ENCODE data around the gene GRIN1.
A peak's percentile ranks its signal among the peaks of the same experiment; 100 is the strongest.

Gene GRIN1

DNA sequence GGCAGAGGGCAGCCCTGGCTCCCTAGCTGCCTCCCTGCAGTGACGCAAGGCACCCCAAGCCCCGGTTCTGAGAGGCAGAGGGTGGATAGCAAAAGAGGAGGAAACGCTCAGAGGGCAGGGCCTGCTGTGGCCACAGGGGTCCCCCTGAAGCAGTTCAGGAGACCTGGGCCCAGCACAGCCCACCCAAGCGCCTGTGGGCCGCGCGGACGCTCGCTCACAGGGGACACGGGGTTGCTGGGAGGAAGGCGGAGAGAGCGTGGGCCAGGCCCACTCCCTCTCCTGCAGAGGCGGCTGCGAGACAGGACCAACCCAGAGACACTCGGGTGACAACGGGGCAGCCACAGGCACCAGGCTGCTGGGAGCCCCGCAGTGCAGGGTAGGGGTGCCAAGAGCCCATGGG lies 40.8 kb downstream of the GRIN1 start:
- H3K4me3 Mint-ChIP-seq: no peak overlapping the region
- no peaks in the 10 kb centered on the region for H3K27me3 Mint-ChIP-seq
- peaks cover 4% of the 10 kb centered on the region for H3K4me1 Mint-ChIP-seq (ENCODE audit: low read depth)
- no peaks in the 10 kb centered on the region for H3K9me3 Mint-ChIP-seq
- no peak overlapping the region for H3K27ac Mint-ChIP-seq
- peaks cover 64% of the 10 kb centered on the region for H3K36me3 Mint-ChIP-seq (ENCODE audit: low read depth)
- no peak for DNase-seq

DNA sequence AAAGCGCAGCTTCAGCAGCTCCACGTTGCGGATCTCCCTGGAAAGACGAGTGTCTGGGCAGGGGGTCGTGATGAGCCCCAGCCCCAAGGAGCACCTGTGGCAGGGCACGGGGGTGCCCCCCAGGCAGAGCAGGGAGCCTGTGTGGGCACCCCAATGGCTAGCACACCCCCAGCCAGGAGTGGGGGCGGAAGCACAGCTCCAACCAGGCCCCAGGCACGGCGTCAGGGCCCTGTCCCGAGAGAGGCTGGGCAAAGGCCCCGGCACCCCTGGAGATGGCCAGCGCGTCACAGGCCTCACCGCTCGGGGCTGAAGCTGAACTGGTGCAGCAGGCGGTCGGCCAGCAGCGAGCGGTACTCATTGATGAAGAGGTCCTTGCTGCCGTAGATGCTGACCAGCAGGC lies 41.5 kb downstream of the GRIN1 start:
- H3K9me3 Mint-ChIP-seq: no peaks in the 10 kb centered on the region
- peaks cover 68% of the 10 kb centered on the region for H3K36me3 Mint-ChIP-seq (ENCODE audit: low read depth)
- H3K27me3 Mint-ChIP-seq: no peaks in the 10 kb centered on the region
- no peak for DNase-seq
- peaks cover 5% of the 10 kb centered on the region for H3K4me1 Mint-ChIP-seq (ENCODE audit: low read depth)
- H3K4me3 Mint-ChIP-seq: no peak overlapping the region
- H3K27ac Mint-ChIP-seq: no peak overlapping the region

DNA sequence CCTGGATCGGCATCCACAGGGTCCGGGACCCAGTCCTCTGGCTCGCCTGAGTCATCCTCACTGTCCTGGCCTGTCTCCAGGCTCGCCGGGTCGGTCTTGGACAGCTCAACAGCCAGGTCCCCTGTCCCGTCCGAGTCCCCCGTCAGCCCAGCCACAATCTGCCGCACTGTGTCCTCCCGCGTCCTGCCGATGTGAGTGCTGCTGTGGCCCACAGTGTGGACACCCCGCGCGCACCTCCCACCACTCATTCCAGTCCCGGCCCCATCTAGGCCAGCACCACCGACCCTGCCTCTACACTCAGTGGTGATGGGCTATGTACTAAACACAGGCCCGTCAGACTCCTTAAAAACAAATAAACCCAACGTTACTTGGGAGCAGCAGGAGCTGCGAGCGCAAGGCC lies 42.7 kb downstream of the GRIN1 start:
- Mint-ChIP-seq H3K4me1 (ENCODE audit: low read depth) (peaks cover 16% of the 10 kb centered on the region), H3K9me3 (no peaks in the 10 kb centered on the region), H3K27me3 (no peaks in the 10 kb centered on the region), H3K4me3 (no peak overlapping the region), H3K36me3 (ENCODE audit: low read depth) (peaks cover 79% of the 10 kb centered on the region), H3K27ac (no peak overlapping the region)
- DNase-seq: no peak

DNA sequence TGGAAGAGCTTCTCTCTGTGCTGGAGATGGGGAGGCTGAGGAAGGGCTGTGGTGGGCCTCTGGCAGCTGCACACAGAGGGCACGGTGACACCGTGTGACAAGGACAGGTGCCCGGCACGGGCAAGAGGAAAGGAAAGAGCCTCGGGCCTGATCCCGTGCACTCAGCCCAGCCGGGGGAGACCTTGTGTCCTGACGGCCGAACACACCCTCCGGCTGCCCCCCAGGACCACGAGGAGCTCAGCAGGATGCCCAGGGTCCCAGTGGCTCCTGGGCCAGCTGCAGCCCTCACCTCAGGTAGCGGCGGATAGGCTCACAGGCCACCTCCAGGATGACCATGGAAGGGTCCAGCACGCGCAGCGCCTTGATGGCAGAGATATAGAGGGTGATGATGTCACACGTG lies 43.9 kb downstream of the GRIN1 start:
- Mint-ChIP-seq H3K27me3 (no peaks in the 10 kb centered on the region), H3K4me1 (ENCODE audit: low read depth) (peaks cover 26% of the 10 kb centered on the region), H3K36me3 (ENCODE audit: low read depth) (peaks cover 84% of the 10 kb centered on the region), H3K9me3 (no peaks in the 10 kb centered on the region), H3K27ac (no peak overlapping the region), H3K4me3 (no peak overlapping the region)
- no peak for DNase-seq

DNA sequence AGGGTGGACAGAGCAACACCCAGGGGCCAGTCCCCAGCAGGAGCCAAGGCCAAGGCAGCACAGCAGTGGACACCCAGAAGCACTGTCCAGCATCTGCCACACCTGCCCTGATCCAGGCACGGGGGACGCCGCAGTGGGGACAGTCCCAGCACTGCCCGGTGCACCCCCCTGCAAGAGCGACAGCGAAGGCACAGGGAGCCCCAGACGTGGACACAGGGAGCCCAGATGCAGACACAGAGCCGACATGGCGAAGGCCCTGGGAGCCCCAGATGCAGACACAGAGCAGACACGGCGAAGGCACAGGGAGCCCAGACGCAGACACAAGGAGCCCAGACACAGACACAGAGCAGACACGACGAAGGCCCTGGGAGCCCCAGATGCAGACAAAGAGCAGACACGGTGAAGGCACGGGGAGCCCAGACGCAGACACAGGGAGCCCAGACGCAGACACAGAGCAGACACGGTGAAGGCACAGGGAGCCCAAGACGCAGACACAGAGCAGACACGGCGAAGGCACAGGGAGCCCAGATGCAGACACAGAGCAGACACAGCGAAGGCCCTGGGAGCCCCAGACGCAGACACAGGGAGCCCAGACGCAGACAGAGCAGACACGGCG lies 45.1 kb downstream of the GRIN1 start:
- Mint-ChIP-seq H3K27ac (no peak overlapping the region), H3K9me3 (no peaks in the 10 kb centered on the region), H3K4me1 (ENCODE audit: low read depth) (peaks cover 29% of the 10 kb centered on the region), H3K27me3 (no peaks in the 10 kb centered on the region), H3K4me3 (no peak overlapping the region), H3K36me3 (ENCODE audit: low read depth) (peaks cover 83% of the 10 kb centered on the region)
- no peak for DNase-seq

DNA sequence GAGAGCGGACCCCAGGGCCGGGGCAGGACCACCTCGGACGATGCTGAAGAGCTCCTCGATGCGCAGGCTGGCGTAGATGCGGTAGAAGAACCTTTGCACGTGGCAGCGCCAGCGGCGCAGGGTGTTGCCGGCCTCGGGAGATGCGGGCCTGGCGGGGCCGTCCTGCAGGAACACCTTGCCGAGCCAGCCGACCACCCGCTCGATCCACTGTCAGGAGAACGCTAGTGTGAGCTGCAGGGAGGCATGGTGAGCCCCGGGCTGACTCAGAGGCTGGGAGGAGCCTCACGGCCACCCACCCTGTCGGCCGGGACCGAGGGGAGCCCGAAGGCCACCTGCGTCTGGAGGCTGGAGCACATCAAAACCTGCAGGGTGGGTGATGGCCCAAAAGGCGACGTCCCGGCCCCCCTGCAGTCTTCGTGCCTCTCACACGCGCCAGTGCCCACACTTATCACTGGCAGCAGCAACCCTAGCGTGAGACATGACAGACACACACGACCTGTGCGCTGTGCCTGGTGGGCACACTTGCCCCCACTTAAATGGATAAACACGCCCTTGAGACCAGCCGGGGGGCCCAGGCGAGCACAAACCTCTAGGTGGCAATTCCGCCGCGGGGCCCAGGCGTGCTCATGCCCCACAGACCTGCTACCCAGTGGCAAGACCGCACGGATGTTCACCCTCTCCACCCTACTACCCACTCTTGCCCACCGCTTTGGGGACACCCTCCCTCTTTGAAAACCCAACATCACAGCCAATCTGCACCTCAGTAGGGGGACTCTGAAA lies 46.1 kb downstream of the GRIN1 start:
- peaks cover 39% of the 10 kb centered on the region for H3K4me1 Mint-ChIP-seq (ENCODE audit: low read depth)
- H3K4me3 Mint-ChIP-seq: no peak overlapping the region
- no peak overlapping the region for H3K27ac Mint-ChIP-seq
- no peak for DNase-seq
- H3K27me3 Mint-ChIP-seq: no peaks in the 10 kb centered on the region
- peaks cover 82% of the 10 kb centered on the region for H3K36me3 Mint-ChIP-seq (ENCODE audit: low read depth)
- H3K9me3 Mint-ChIP-seq: no peaks in the 10 kb centered on the region

DNA sequence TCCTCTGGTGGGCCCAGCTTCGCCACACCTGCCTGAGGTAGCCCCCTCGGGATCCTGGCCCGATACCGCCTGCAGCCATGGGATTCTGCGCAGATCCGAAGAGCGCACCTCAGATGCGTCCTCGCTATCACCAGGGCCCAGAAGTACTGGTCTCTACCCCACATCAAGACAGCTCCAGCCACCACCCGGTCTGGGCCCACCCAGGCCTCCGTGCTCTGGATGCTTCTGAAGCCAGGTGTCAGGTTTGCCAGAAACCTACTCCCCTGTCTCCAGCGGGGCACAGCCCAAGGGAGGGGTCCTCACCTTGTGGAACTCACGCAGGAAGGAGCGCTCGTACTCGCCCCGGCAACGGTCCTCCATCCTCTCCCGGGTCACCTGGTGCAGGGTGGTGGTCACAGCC lies 47.0 kb downstream of the GRIN1 start:
- Mint-ChIP-seq H3K9me3 (no peaks in the 10 kb centered on the region), H3K36me3 (ENCODE audit: low read depth) (peaks cover 86% of the 10 kb centered on the region), H3K4me1 (ENCODE audit: low read depth) (peaks cover 46% of the 10 kb centered on the region), H3K27ac (no peak overlapping the region), H3K4me3 (peak overlapping the region; percentile 96), H3K27me3 (no peaks in the 10 kb centered on the region)
- DNase-seq: no peak

DNA sequence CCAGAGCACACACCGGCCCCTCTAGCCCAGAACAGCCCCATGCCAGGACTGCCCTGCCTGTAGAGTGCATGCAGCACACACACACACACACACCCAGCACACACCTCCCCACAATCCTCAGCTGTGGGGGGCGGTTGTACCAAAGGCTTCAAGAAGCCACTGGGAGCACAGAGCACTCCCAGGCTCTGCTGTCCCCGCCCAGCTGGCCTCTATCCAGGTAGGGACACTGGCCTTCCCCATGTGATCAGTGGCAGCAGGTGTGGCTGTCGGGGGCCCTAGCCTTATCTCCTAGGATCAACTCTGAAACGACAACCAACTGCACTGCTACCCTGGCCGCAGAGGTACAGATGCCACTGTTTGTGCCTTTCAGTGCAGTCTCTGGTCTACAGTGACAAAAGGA lies 47.4 kb downstream of the GRIN1 start:
- peak overlapping the region; percentile 96 for H3K4me3 Mint-ChIP-seq
- peak overlapping the region; percentile 68 for H3K27ac Mint-ChIP-seq
- H3K4me1 Mint-ChIP-seq (ENCODE audit: low read depth): peaks cover 49% of the 10 kb centered on the region
- DNase-seq: no peak
- H3K36me3 Mint-ChIP-seq (ENCODE audit: low read depth): peaks cover 86% of the 10 kb centered on the region
- no peaks in the 10 kb centered on the region for H3K27me3 Mint-ChIP-seq
- no peaks in the 10 kb centered on the region for H3K9me3 Mint-ChIP-seq

DNA sequence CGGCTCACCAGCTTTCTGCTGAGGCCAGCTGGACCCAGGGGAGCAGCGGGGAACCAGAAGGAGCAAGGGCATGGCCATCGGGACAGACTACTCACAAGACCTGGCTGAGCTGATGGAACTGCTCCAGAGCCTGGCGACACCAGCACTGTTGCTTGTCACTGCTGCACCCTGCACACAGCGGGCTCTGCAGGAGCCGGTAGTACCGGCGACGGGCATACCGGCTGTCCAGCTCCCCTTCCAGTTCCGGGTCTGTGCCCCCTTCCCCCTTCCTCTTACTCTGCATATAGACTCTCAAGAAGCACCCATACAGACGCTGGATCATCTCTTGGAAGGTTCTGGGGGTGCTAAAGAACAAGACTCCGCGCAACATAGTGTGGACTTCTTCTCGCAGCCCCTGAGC lies 48.4 kb downstream of the GRIN1 start:
- H3K9me3 Mint-ChIP-seq: no peaks in the 10 kb centered on the region
- peak overlapping the region; percentile 93 for H3K27ac Mint-ChIP-seq
- H3K36me3 Mint-ChIP-seq (ENCODE audit: low read depth): peaks cover 79% of the 10 kb centered on the region
- peak overlapping the region; percentile 96 for H3K4me3 Mint-ChIP-seq
- DNase-seq: no peak
- no peaks in the 10 kb centered on the region for H3K27me3 Mint-ChIP-seq
- H3K4me1 Mint-ChIP-seq (ENCODE audit: low read depth): peaks cover 49% of the 10 kb centered on the region

DNA sequence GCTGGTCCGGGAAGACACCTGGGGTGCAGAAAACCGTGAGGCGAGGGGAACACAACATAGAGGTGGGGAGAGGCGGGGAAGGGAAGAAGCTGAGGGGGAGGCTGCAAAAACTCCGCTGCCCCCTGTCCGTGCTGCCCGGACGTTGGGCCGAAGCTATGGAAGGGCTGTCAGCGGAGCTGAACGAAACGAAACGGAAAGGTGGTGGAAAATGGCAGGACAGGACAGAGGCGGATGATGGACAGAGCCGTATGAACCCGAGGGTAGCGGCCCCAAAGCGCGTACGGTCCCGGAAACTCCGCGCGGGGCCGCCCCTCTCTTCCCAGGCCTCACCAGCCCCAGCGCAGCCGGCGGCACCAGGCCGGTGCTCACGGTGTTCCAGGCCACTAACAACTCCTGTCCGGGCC lies 49.1 kb downstream of the GRIN1 start:
- H3K4me3 Mint-ChIP-seq: peak overlapping the region; percentile 96
- H3K27me3 Mint-ChIP-seq: no peaks in the 10 kb centered on the region
- H3K36me3 Mint-ChIP-seq (ENCODE audit: low read depth): peaks cover 74% of the 10 kb centered on the region

DNA sequence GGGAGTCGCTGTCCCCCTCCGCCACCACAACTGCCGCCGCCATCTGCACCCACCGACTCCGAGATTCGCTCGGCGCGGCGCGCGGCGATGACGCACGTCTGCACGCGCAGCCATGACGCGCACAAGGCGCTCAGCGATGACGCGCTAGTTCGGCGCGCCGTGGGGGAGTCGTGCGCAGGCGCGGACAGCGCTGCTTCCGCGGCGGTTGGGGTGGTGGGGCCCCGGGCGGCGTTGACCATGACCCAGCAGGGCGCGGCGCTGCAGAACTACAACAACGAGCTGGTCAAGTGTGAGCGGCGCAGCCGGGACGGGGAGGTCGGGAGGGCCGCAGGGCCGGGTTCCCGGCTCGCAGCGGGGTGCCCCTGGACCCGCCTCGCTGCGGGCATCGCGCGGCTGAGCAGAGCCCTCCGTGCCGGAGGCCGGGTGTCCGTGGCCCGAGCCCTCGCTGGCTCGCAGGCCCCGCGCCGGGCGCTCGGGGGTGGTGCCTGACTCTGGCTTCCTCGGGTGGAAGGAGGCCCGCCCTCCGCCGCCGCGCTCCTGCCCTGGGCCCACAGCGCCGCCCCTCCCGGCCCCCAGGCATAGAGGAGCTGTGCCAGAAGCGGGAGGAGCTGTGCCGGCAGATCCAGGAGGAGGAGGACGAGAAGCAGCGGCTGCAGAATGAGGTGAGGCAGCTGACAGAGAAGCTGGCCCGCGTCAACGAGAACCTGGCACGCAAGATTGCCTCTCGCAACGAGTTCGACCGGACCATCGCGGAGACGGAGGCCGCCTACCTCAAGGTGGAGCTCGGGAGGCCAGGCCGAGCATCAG lies 49.7 kb downstream of the GRIN1 start, which contains the start of the genes ANAPC2 and SSNA1:
ANAPC2 (minus strand) TSS at position 71 of the 807 bp plus-strand sequence; CDS start at position 43, 28 bp downstream.
SSNA1 (plus strand) TSS at position 187 of the 807 bp plus-strand sequence; CDS start at position 238, 51 bp downstream.
- Mint-ChIP-seq H3K4me1 (ENCODE audit: low read depth) (peaks cover 49% of the 10 kb centered on the region), H3K27ac (peak within 1 kb of the TSS; percentile 97), H3K4me3 (peak within 1 kb of the TSS; percentile 96), H3K9me3 (no peaks in the 10 kb centered on the region), H3K27me3 (no peaks in the 10 kb centered on the region), H3K36me3 (ENCODE audit: low read depth) (peaks cover 68% of the 10 kb centered on the region)
- peak; percentile 98 for DNase-seq

More for the DNA sequence above, 49.1 kb downstream of the GRIN1 start:
- Mint-ChIP-seq H3K9me3 (no peaks in the 10 kb centered on the region), H3K27ac (peak overlapping the region; percentile 93), H3K4me1 (ENCODE audit: low read depth) (peaks cover 49% of the 10 kb centered on the region)
- DNase-seq: no peak

DNA sequence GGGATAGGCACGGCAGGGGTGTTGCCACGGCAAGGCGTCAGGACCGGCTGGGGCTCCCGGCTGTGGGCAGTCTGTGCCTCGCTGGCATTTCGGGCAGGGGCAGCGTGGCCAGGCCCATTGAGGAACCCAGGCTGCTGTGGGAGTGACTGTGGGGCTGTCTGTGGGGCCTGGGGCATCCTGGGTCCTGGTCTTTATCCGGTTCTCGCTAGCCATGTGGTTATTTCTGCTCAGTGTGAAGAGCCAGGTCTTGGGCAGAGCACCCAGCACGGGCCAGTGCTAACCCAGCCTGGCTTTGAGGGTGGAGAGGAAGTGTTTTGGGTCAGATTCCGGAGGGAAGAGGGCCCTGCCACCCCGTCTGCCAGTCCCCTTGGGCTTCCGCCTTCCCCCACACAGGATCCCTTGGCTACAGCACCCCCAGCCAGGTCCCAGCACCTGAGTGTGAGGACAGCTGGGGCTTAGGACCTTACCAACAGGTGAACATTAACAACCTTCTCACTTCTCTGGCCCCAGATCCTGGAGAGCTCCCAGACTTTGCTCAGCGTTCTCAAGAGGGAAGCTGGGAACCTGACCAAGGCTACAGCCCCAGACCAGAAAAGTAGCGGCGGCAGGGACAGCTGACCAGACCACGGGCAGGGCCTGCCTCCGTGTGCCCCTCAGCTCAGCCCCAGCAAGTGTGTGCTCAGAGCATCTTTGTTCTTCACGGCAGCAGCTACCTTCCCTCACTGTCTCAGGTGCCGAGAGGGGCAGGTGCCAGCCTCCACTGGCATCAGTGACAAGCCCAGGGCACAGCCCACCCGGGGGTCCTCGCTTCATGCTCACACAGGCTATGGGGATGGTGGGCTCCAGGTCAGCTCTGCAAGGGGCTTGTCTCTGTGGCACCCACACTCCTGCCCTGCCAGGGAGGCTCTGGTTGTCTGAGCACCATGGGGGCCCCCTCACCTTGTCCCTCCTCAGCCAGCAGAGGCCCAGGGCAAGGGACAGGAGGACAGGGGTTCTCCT lies 50.6 kb downstream of the GRIN1 start:
- Mint-ChIP-seq H3K9me3 (no peaks in the 10 kb centered on the region), H3K4me3 (peak overlapping the region; percentile 96), H3K27me3 (no peaks in the 10 kb centered on the region), H3K4me1 (ENCODE audit: low read depth) (peaks cover 47% of the 10 kb centered on the region), H3K27ac (peak overlapping the region; percentile 97), H3K36me3 (ENCODE audit: low read depth) (peaks cover 59% of the 10 kb centered on the region)
- no peak for DNase-seq

DNA sequence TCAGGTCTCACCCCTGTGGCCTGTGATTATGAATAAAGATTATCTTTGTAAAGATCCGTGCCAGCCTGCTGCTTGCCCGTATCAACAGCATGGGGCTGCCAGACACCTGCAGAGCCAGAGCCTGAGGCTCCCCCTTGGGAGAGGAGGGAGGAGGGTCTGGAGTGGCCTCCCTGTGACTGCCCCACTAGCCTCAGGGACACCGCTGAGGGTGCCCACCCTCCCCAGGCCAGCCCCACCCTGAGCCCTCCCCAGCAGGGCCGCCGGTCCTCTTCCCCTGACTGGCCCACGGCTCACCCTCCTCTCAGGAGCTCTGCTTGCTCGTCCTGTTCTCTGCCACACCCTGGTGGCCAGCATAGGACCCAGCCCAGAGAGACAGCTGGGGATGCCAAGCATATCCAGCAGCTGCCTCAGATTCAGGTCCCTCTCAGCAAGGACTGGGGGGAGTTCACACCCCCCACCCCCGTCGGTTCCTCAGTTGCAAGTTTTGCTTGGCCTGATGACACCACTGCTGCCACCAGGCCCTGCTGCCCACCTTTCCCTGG lies 51.4 kb downstream of the GRIN1 start:
- Mint-ChIP-seq H3K27ac (peak overlapping the region; percentile 97), H3K9me3 (no peaks in the 10 kb centered on the region), H3K4me1 (ENCODE audit: low read depth) (peaks cover 45% of the 10 kb centered on the region), H3K4me3 (peak overlapping the region; percentile 96), H3K27me3 (no peaks in the 10 kb centered on the region), H3K36me3 (ENCODE audit: low read depth) (peaks cover 55% of the 10 kb centered on the region)
- no peak for DNase-seq

All from activated T-cell treated with anti-CD3 and anti-CD28 coated beads, Interleukin-2, amount 50 U/mL, for 24 hours (primary cell).